SK-N-SH (cell line): ENCODE data around the gene NMT2. TPM values are rescaled to one million over a fixed set of nuclear protein-coding genes. Genes with fewer than 3 reads are reported as not detected.
A peak's percentile ranks its signal among the peaks of the same experiment; 100 is the strongest.

Experiments
- CTCF ChIA-PET: fragments of 300-600, 350-600 bp; formaldehyde crosslinking; extraction: SDS; loops from one replicate; lab custom pipeline; 2021; lab: Yijun Ruan, JAX
- POLR2A ChIA-PET: fragments of 350-600 bp; sonication (Branson Sonifier 250); formaldehyde crosslinking; extraction: SDS; loops from one replicate; lab custom pipeline; 2020; ENCODE audit warnings: antibody characterized with exemption, inconsistent platforms; lab: Yijun Ruan, JAX
- DNase-seq: peaks from one replicate; pipeline ENCODE4 v3.0.0; 2012
- H2AFZ ChIP-seq: fragments of 200-600 bp; sonication (generic); 2 replicates; pipeline ENCODE4 v1.8.1; 2016; ENCODE audit warnings: antibody characterized with exemption, mild to moderate bottlenecking, low read depth
- H3F3A ChIP-seq: fragments of 200-600 bp; sonication (generic); replicated peaks from 2 replicates; pipeline ENCODE3; 2016; ENCODE audit warnings: antibody characterized with exemption, mild to moderate bottlenecking; ENCODE audit not compliant: insufficient read depth
- H3K27ac ChIP-seq, 2 experiments: fragments of 200-500 bp in 1 of 2; fragments of 200-600 bp in 1 of 2; sonication (Bioruptor generic) in 1 of 2; sonication (generic), shearing (Covaris generic) in 1 of 2; 2 replicates each; pipeline versions ENCODE4 v1.5.1 to v1.6.1; 2014 to 2016; ENCODE audit warnings: low read depth in 2 of 2, inconsistent platforms in 1 of 2, low read length in 1 of 2, mild to moderate bottlenecking in 1 of 2, mixed read lengths in 1 of 2
- H3K27me3 ChIP-seq: fragments of 200-600 bp; sonication (generic), shearing (Covaris generic); 2 replicates; pipeline ENCODE4 v1.6.1; 2016; ENCODE audit warnings: mixed run types; ENCODE audit not compliant: insufficient read depth
- H3K36me3 ChIP-seq, 2 experiments: fragments of 200-500 bp in 1 of 2; fragments of 200-600 bp in 1 of 2; sonication (Bioruptor generic) in 1 of 2; sonication (generic) in 1 of 2; replicated peaks in 1 of 2; 2 replicates each; pipeline versions ENCODE3 to v1.5.1; 2014 to 2016; ENCODE audit warnings: low read length in 1 of 2, mild to moderate bottlenecking in 1 of 2; ENCODE audit not compliant: insufficient read depth in 2 of 2, control insufficient read depth in 1 of 2
- H3K4me1 ChIP-seq, 2 experiments: fragments of 200-500 bp in 1 of 2; fragments of 200-600 bp in 1 of 2; sonication (Bioruptor generic) in 1 of 2; sonication (generic), shearing (Covaris generic) in 1 of 2; 2 replicates each; pipeline versions ENCODE4 v1.5.1 to v1.6.1; 2014 to 2016; ENCODE audit warnings: low read depth in 1 of 2, low read length in 1 of 2, mixed run types in 1 of 2; ENCODE audit not compliant: insufficient read depth in 2 of 2, control insufficient read depth in 1 of 2
- H3K4me2 ChIP-seq: fragments of 200-600 bp; sonication (generic), shearing (Covaris generic); 2 replicates; pipeline ENCODE4 v1.6.1; 2017; ENCODE audit warnings: mixed run types
- H3K4me3 ChIP-seq, 2 experiments: fragments of 200-500 bp in 1 of 2; fragments of 200-600 bp in 1 of 2; sonication (Bioruptor generic) in 1 of 2; sonication (generic), shearing (Covaris generic) in 1 of 2; 2 replicates each; pipeline versions ENCODE4 v1.5.1 to v1.8.1; 2014 to 2016; ENCODE audit warnings: low read depth in 2 of 2, inconsistent platforms in 1 of 2, low read length in 1 of 2, mild to moderate bottlenecking in 1 of 2, mixed read lengths in 1 of 2, moderate library complexity in 1 of 2
- H3K79me2 ChIP-seq: fragments of 200-600 bp; sonication (generic); 2 replicates; pipeline ENCODE4 v1.8.1; 2017; ENCODE audit warnings: mild to moderate bottlenecking; ENCODE audit not compliant: insufficient read depth
- H3K9ac ChIP-seq: fragments of 200-600 bp; sonication (generic); 2 replicates; pipeline ENCODE4 v1.6.1; 2017; ENCODE audit warnings: mixed run types
- H3K9me2 ChIP-seq: fragments of 200-600 bp; sonication (generic); 2 replicates; pipeline ENCODE4 v1.6.1; 2017; ENCODE audit warnings: mixed run types
- H3K9me3 ChIP-seq: fragments of 200-600 bp; sonication (generic); 2 replicates; pipeline ENCODE4 v1.6.1; 2017; ENCODE audit warnings: mixed run types, mild to moderate bottlenecking, moderate library complexity
- H4K20me1 ChIP-seq: fragments of 200-600 bp; sonication (generic); 2 replicates; pipeline ENCODE4 v1.6.1; 2017; ENCODE audit warnings: mild to moderate bottlenecking, mixed run types; ENCODE audit not compliant: insufficient read depth
- ELF1 ChIP-seq: IDR thresholded peaks from 2 replicates; pipeline ENCODE4 v1.4.0; 2012
- EP300 ChIP-seq, 2 experiments: IDR thresholded peaks; 2 replicates each; pipeline versions ENCODE4 v1.4.0 to v1.6.1; 2012; ENCODE audit warnings: borderline replicate concordance in 1 of 2, low read depth in 1 of 2, low read length in 1 of 2
- EZH2phosphoT487 ChIP-seq: fragments of 200-600 bp; sonication (generic); IDR thresholded peaks from 2 replicates; pipeline ENCODE4 v1.6.1; 2017; ENCODE audit warnings: low read depth, mixed run types, mild to moderate bottlenecking, antibody characterized with exemption, moderate library complexity, borderline replicate concordance
- FOSL2 ChIP-seq: IDR thresholded peaks from 2 replicates; pipeline ENCODE4 v1.4.0; 2012; ENCODE audit warnings: low read depth, mild to moderate bottlenecking, moderate library complexity, borderline replicate concordance
- FOXJ3 ChIP-seq: sonication (generic); formaldehyde crosslinking; IDR thresholded peaks from 2 replicates; pipeline ENCODE4 v1.5.1; 2020; ENCODE audit warnings: mild to moderate bottlenecking, missing genetic modification reagents
- GABPA ChIP-seq: IDR thresholded peaks from 2 replicates; pipeline ENCODE4 v1.4.0; 2012; ENCODE audit warnings: low read depth, mild to moderate bottlenecking
- GATA2 ChIP-seq: sonication (generic); formaldehyde crosslinking; IDR thresholded peaks from 2 replicates; pipeline ENCODE4 v1.5.0; 2020; ENCODE audit warnings: mild to moderate bottlenecking, missing genetic modification reagents
- MXI1 ChIP-seq: IDR thresholded peaks from 2 replicates; pipeline ENCODE4 v1.6.1; 2012; ENCODE audit warnings: mild to moderate bottlenecking, low read depth, low read length, improper control_type of control experiment
- NFIC ChIP-seq: IDR thresholded peaks from 2 replicates; pipeline ENCODE4 v1.4.0; 2012; ENCODE audit warnings: borderline replicate concordance
- NRF1 ChIP-seq: IDR thresholded peaks from 2 replicates; pipeline ENCODE4 v1.6.1; 2012; ENCODE audit warnings: low read depth, mild to moderate bottlenecking, low read length
- RCOR1 ChIP-seq: fragments of 150-350 bp; IDR thresholded peaks from 2 replicates; pipeline ENCODE4 v1.6.1; 2017; ENCODE audit warnings: antibody characterized with exemption, low read length
- RXRA ChIP-seq: IDR thresholded peaks from 2 replicates; pipeline ENCODE4 v1.4.0; 2012; ENCODE audit warnings: low read depth, mild to moderate bottlenecking, borderline replicate concordance
- SIN3A ChIP-seq: IDR thresholded peaks from 2 replicates; pipeline ENCODE4 v1.6.1; 2012; ENCODE audit warnings: low read depth, mild to moderate bottlenecking, low read length, moderate library complexity, borderline replicate concordance
- SMC3 ChIP-seq: IDR thresholded peaks from 2 replicates; pipeline ENCODE4 v1.6.1; 2012; ENCODE audit warnings: low read depth, low read length, improper control_type of control experiment
- TAF1 ChIP-seq: IDR thresholded peaks from 2 replicates; pipeline ENCODE4 v1.6.1; 2012; ENCODE audit warnings: low read depth, mild to moderate bottlenecking, low read length, moderate library complexity, borderline replicate concordance
- TCF12 ChIP-seq: IDR thresholded peaks from 2 replicates; pipeline ENCODE4 v1.4.0; 2012
- WGBS: methylation state at CpG from one replicate; pipeline ENCODE4 v1.1.6; 2017; ENCODE audit warnings: low lambda C conversion rate; 5-methylcytosine and 5-hydroxymethylcytosine counted together
- polyA plus RNA-seq, 3 experiments: library from polyadenylated mRNA; depleted of rRNA; stranded (reverse); fragments of >200 nt; gene quantifications; 2 replicates each; pipeline ENCODE4 v1.2.3, GENCODE V29; 2012
- TF ChIP-seq, protein P1 (sequence below): IDR thresholded peaks from 2 replicates; pipeline ENCODE4 v1.4.0; 2012; ENCODE audit warnings: low read depth
- TF ChIP-seq, protein P2 (sequence below): IDR thresholded peaks from 2 replicates; pipeline ENCODE4; 2012
- TF ChIP-seq, protein P3 (sequence below): IDR thresholded peaks from 2 replicates; pipeline ENCODE4 v1.6.1; 2012; ENCODE audit warnings: mild to moderate bottlenecking, low read depth, low read length, moderate library complexity
- TF ChIP-seq, protein P4 (sequence below): IDR thresholded peaks from 2 replicates; pipeline ENCODE4 v1.4.0; 2012; ENCODE audit warnings: low read depth, borderline replicate concordance

Gene NMT2
- polyA plus RNA-seq, 1 of the 3 experiments (the other 2 are of a cell fraction), result 25.9 TPM

DNA sequence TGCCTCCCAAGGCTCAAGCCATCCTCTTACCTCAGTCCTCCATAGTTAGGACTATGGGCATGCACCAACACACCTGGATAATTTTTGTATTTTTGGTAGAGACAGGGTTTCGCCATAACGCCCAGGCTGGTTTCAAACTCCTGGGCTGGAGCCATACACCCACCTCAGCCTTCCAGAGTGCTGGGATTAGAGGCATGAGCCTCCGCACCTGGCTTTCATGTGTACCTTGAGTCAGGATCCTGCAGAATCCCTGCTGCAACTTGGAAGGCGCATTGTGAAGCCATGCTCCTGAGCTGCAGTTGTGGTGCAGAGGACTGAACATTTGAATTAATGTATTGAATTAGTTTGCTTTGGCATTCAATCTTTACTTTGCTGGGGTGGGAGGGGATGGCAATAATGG, 29.4 kb upstream of the NMT2 start:
- peaks cover 0 to 45% of the 10 kb centered on the region in 2 experiments; a peak in 3 of 4 replicates for H3K4me1 ChIP-seq
- H3K27ac ChIP-seq, result peak overlapping the region in 1 of 2 experiments; percentile 63; a peak in 2 of 4 replicates
- no peaks in the 10 kb centered on the region for H3K79me2 ChIP-seq
- peak overlapping the region; percentile 32; the same call in 1 of the 2 replicates for H3K4me2 ChIP-seq
- H4K20me1 ChIP-seq, result no peaks in the 10 kb centered on the region
- 76% methylated on average over 4 of the region's 4 CpGs for WGBS
- TF ChIP-seq GATA2 (CRISPR knock-in tag) (no peak), GABPA (no peak), TCF12 (0 out of 2 replicates have a peak, but pooled peaks have one; percentile 8), NRF1 (no peak), TAF1 (no peak), ELF1 (no peak)
- TF ChIP-seq, protein P1, sequence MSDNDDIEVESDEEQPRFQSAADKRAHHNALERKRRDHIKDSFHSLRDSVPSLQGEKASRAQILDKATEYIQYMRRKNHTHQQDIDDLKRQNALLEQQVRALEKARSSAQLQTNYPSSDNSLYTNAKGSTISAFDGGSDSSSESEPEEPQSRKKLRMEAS, result no peak
- TF ChIP-seq, protein P2, sequence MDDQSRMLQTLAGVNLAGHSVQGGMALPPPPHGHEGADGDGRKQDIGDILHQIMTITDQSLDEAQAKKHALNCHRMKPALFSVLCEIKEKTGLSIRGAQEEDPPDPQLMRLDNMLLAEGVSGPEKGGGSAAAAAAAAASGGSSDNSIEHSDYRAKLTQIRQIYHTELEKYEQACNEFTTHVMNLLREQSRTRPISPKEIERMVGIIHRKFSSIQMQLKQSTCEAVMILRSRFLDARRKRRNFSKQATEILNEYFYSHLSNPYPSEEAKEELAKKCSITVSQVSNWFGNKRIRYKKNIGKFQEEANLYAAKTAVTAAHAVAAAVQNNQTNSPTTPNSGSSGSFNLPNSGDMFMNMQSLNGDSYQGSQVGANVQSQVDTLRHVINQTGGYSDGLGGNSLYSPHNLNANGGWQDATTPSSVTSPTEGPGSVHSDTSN, result no peak
- DNase-seq, result no peak
- H3K27me3 ChIP-seq, result no peaks in the 10 kb centered on the region
- H3K9me3 ChIP-seq, result no peaks in the 10 kb centered on the region
- no peak overlapping the region for H3K4me3 ChIP-seq
- H3K9me2 ChIP-seq, result no peaks in the 10 kb centered on the region
- H3F3A ChIP-seq, result peaks cover 36% of the 10 kb centered on the region
- CTCF ChIA-PET, result no interaction called here
- H2AFZ ChIP-seq, result no peak overlapping the region
- POLR2A ChIA-PET, result no interaction called here
- H3K36me3 ChIP-seq, result no peaks in the 10 kb centered on the region
- H3K9ac ChIP-seq, result no peak overlapping the region

DNA sequence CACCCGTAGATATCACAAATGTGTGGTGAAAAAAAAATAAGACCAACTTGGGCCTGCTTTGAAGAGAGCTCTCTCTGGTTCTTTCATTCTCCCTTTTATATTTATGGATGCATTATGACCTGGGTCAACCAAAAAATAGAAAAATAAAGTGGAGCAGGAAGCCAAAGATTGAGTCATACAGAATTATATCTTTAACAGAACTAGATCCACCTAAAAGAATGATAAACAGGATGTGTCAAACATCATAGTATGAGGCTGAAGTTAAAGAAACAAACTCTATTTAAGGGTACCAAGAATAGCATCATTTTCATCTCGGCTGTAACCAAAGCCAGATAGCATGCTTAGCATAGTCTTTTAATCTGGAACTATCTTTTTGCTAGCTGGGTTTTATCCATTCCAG, 28.8 kb upstream of the NMT2 start:
- H3K4me3 ChIP-seq, result no peak overlapping the region; a peak in 1 of 4 replicates
- H4K20me1 ChIP-seq, result no peaks in the 10 kb centered on the region
- no peak overlapping the region for H3K9ac ChIP-seq
- no peaks in the 10 kb centered on the region for H3K27me3 ChIP-seq
- peaks cover 0 to 39% of the 10 kb centered on the region in 2 experiments; a peak in 3 of 4 replicates for H3K4me1 ChIP-seq
- peak overlapping the region; percentile 32; the same call in 1 of the 2 replicates for H3K4me2 ChIP-seq
- no peak for DNase-seq
- H3K9me3 ChIP-seq, result no peaks in the 10 kb centered on the region
- H3K9me2 ChIP-seq, result no peaks in the 10 kb centered on the region
- H3K79me2 ChIP-seq, result no peaks in the 10 kb centered on the region
- WGBS, result 42% methylated on average over 2 of the region's 2 CpGs
- POLR2A ChIA-PET, result no interaction called here
- H2AFZ ChIP-seq, result no peak overlapping the region
- peak overlapping the region in 1 of 2 experiments; percentile 63; a peak in 2 of 4 replicates for H3K27ac ChIP-seq
- peaks cover 30% of the 10 kb centered on the region for H3F3A ChIP-seq
- no peaks in the 10 kb centered on the region for H3K36me3 ChIP-seq
- CTCF ChIA-PET, result interaction anchor here (1.6 kb wide), 1 partner anchor 11 kb away, joined by 3 read pairs; no protein-coding TSS in a partner anchor
- no peak for TF ChIP-seq SIN3A
- no peak for TF ChIP-seq FOXJ3
- peak; percentile 55; the same call in 1 of the 2 replicates for TF ChIP-seq RXRA
- no peak for TF ChIP-seq MXI1
- TF ChIP-seq, protein P3, sequence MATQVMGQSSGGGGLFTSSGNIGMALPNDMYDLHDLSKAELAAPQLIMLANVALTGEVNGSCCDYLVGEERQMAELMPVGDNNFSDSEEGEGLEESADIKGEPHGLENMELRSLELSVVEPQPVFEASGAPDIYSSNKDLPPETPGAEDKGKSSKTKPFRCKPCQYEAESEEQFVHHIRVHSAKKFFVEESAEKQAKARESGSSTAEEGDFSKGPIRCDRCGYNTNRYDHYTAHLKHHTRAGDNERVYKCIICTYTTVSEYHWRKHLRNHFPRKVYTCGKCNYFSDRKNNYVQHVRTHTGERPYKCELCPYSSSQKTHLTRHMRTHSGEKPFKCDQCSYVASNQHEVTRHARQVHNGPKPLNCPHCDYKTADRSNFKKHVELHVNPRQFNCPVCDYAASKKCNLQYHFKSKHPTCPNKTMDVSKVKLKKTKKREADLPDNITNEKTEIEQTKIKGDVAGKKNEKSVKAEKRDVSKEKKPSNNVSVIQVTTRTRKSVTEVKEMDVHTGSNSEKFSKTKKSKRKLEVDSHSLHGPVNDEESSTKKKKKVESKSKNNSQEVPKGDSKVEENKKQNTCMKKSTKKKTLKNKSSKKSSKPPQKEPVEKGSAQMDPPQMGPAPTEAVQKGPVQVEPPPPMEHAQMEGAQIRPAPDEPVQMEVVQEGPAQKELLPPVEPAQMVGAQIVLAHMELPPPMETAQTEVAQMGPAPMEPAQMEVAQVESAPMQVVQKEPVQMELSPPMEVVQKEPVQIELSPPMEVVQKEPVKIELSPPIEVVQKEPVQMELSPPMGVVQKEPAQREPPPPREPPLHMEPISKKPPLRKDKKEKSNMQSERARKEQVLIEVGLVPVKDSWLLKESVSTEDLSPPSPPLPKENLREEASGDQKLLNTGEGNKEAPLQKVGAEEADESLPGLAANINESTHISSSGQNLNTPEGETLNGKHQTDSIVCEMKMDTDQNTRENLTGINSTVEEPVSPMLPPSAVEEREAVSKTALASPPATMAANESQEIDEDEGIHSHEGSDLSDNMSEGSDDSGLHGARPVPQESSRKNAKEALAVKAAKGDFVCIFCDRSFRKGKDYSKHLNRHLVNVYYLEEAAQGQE, result no peak
- TF ChIP-seq RCOR1, result no peak
- peak in 1 of 2 experiments; percentile 64; a peak in 2 of 4 replicates for TF ChIP-seq EP300 (IDR thresholded peaks at IDR 0.05; ENCODE audit: borderline replicate concordance in 1 of 2, low read depth in 1 of 2, low read length in 1 of 2)
- TF ChIP-seq TAF1, result no peak
- TF ChIP-seq SMC3, result no peak
- no peak for TF ChIP-seq EZH2phosphoT487
- TF ChIP-seq NRF1, result no peak
- TF ChIP-seq GATA2 (CRISPR knock-in tag), result no peak
- TF ChIP-seq, protein P4, sequence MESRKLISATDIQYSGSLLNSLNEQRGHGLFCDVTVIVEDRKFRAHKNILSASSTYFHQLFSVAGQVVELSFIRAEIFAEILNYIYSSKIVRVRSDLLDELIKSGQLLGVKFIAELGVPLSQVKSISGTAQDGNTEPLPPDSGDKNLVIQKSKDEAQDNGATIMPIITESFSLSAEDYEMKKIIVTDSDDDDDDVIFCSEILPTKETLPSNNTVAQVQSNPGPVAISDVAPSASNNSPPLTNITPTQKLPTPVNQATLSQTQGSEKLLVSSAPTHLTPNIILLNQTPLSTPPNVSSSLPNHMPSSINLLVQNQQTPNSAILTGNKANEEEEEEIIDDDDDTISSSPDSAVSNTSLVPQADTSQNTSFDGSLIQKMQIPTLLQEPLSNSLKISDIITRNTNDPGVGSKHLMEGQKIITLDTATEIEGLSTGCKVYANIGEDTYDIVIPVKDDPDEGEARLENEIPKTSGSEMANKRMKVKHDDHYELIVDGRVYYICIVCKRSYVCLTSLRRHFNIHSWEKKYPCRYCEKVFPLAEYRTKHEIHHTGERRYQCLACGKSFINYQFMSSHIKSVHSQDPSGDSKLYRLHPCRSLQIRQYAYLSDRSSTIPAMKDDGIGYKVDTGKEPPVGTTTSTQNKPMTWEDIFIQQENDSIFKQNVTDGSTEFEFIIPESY, result no peak
- TF ChIP-seq FOSL2, result peak; percentile 55; the same call in 1 of the 2 replicates
- TF ChIP-seq GABPA, result no peak
- TF ChIP-seq NFIC, result peak; percentile 56; the same call in 1 of the 2 replicates
